WTC11 (cell line): ENCODE measurements around the gene TACR2. TPM values are rescaled to one million over a fixed set of nuclear protein-coding genes. Genes with fewer than 3 reads are reported as not detected.

Experiments
- CREB1 ChIP-seq: sonication (generic); formaldehyde crosslinking; IDR thresholded peaks from 2 replicates; pipeline ENCODE4 v1.8.0; 2023; ENCODE audit warnings: mild to moderate bottlenecking, missing genetic modification reagents
- E2F5 ChIP-seq: sonication (generic); formaldehyde crosslinking; IDR thresholded peaks from 2 replicates; pipeline ENCODE4 v1.8.1; 2022; ENCODE audit warnings: mild to moderate bottlenecking, moderate library complexity, missing genetic modification reagents
- ESRRA ChIP-seq: sonication (generic); formaldehyde crosslinking; IDR thresholded peaks from 2 replicates; pipeline ENCODE4 v1.8.1; 2022; ENCODE audit warnings: mild to moderate bottlenecking, missing genetic modification reagents, borderline replicate concordance
- ETV6 ChIP-seq: sonication (generic); formaldehyde crosslinking; IDR thresholded peaks from 2 replicates; pipeline ENCODE4 v1.8.1; 2022; ENCODE audit warnings: mild to moderate bottlenecking, missing genetic modification reagents
- FOXJ3 ChIP-seq: sonication (generic); formaldehyde crosslinking; IDR thresholded peaks from 2 replicates; pipeline ENCODE4 v1.9.0; 2021; ENCODE audit warnings: missing genetic modification reagents, mild to moderate bottlenecking, borderline replicate concordance
- FOXP4 ChIP-seq: sonication (generic); formaldehyde crosslinking; IDR thresholded peaks from 2 replicates; pipeline ENCODE4 v1.8.0; 2022; ENCODE audit warnings: mild to moderate bottlenecking, missing genetic modification reagents
- IRF1 ChIP-seq: sonication (generic); formaldehyde crosslinking; IDR thresholded peaks from 2 replicates; pipeline ENCODE4 v1.8.0; 2023; ENCODE audit warnings: missing genetic modification reagents
- IRF2 ChIP-seq: sonication (generic); formaldehyde crosslinking; IDR thresholded peaks from 2 replicates; pipeline ENCODE4 v1.8.0; 2022; ENCODE audit warnings: low read depth, missing genetic modification reagents, borderline replicate concordance
- MLX ChIP-seq: sonication (generic); formaldehyde crosslinking; IDR thresholded peaks from 2 replicates; pipeline ENCODE4 v1.8.1; 2023; ENCODE audit warnings: mild to moderate bottlenecking, missing genetic modification reagents, moderate library complexity
- NFE2L1 ChIP-seq: sonication (generic); formaldehyde crosslinking; IDR thresholded peaks from 2 replicates; pipeline ENCODE4 v1.8.1; 2023; ENCODE audit warnings: missing genetic modification reagents
- NR2C2 ChIP-seq: sonication (generic); formaldehyde crosslinking; IDR thresholded peaks from 2 replicates; pipeline ENCODE4 v1.8.0; 2022; ENCODE audit warnings: mild to moderate bottlenecking, missing genetic modification reagents
- PRDM15 ChIP-seq: sonication (generic); formaldehyde crosslinking; IDR thresholded peaks from 2 replicates; pipeline ENCODE4 v1.8.0; 2022; ENCODE audit warnings: missing genetic modification reagents
- RELA ChIP-seq: sonication (generic); formaldehyde crosslinking; IDR thresholded peaks from 2 replicates; pipeline ENCODE4 v1.8.1; 2022; ENCODE audit warnings: missing genetic modification reagents, mild to moderate bottlenecking, borderline replicate concordance
- SMAD3 ChIP-seq: sonication (generic); formaldehyde crosslinking; IDR thresholded peaks from 2 replicates; pipeline ENCODE4 v1.8.0; 2022; ENCODE audit warnings: missing genetic modification reagents, mild to moderate bottlenecking, borderline replicate concordance
- SP1 ChIP-seq: sonication (generic); formaldehyde crosslinking; conservative IDR thresholded peaks from 2 replicates; pipeline ENCODE4 v1.8.1; 2022; ENCODE audit warnings: missing genetic modification reagents
- STAT6 ChIP-seq: sonication (generic); formaldehyde crosslinking; conservative IDR thresholded peaks from 2 replicates; pipeline ENCODE4 v1.8.1; 2023; ENCODE audit warnings: mild to moderate bottlenecking, low read depth, missing genetic modification reagents, moderate library complexity
- ZBTB43 ChIP-seq: sonication (generic); formaldehyde crosslinking; IDR thresholded peaks from 2 replicates; pipeline ENCODE4 v1.8.1; 2023; ENCODE audit warnings: mild to moderate bottlenecking, missing genetic modification reagents
- ZNF219 ChIP-seq: sonication (generic); formaldehyde crosslinking; IDR thresholded peaks from 2 replicates; pipeline ENCODE4 v1.8.0; 2023; ENCODE audit warnings: missing genetic modification reagents, mild to moderate bottlenecking, borderline replicate concordance
- ZNF281 ChIP-seq: sonication (generic); formaldehyde crosslinking; IDR thresholded peaks from 2 replicates; pipeline ENCODE4 v1.8.0; 2023; ENCODE audit warnings: mild to moderate bottlenecking, missing genetic modification reagents
- total RNA-seq: library from RNA; stranded (reverse); gene quantifications from 3 replicates; pipeline ENCODE4 v1.2.3, GENCODE V29; 2021

Gene TACR2
- total RNA-seq, 1 experiment from 2014 or later, result 0.20 TPM

GRCh38 chr10:69451784-69452251 lies 35.1 kb upstream of the TACR2 start (continued):
- no peak for TF ChIP-seq E2F5 (CRISPR knock-in tag)
- TF ChIP-seq ESRRA (CRISPR knock-in tag), result peak; percentile 55; the same call in 1 of the 2 replicates
- TF ChIP-seq FOXJ3 (CRISPR knock-in tag), result no peak
- TF ChIP-seq IRF1 (CRISPR knock-in tag), result 0 out of 2 replicates have a peak, but pooled peaks have one; percentile 12
- peak; percentile 59 for TF ChIP-seq ETV6 (CRISPR knock-in tag)
- peak; percentile 46; the same call in 1 of the 2 replicates for TF ChIP-seq CREB1 (CRISPR knock-in tag)
- TF ChIP-seq NR2C2, result 0 out of 2 replicates have a peak, but pooled peaks have one; percentile 49
- TF ChIP-seq ZNF281 (CRISPR knock-in tag), result no peak
- peak; percentile 80; the same call in 1 of the 2 replicates for TF ChIP-seq RELA (CRISPR knock-in tag)
- peak; percentile 90 for TF ChIP-seq ZBTB43 (CRISPR knock-in tag)
- no peak for TF ChIP-seq IRF2 (CRISPR knock-in tag)
- no peak for TF ChIP-seq STAT6 (CRISPR knock-in tag)
- TF ChIP-seq NFE2L1 (CRISPR knock-in tag), result peak; percentile 69; the same call in 1 of the 2 replicates
- peak; percentile 61; the same call in 1 of the 2 replicates for TF ChIP-seq SMAD3 (CRISPR knock-in tag)
- no peak for TF ChIP-seq PRDM15 (CRISPR knock-in tag)
- no peak for TF ChIP-seq MLX (CRISPR knock-in tag)
- TF ChIP-seq SP1, result no peak
- 0 out of 2 replicates have a peak, but pooled peaks have one; percentile 56 for TF ChIP-seq ZNF219
- TF ChIP-seq FOXP4, result peak; percentile 69; the same call in 1 of the 2 replicates
